Urinary bladder (tissue), 4 donors: ENCODE results near the gene ASAP2. TPM values are rescaled to one million over a fixed set of nuclear protein-coding genes. Genes with fewer than 3 reads are reported as not detected.
A peak's percentile ranks its signal among the peaks of the same experiment; 100 is the strongest.

ENCODE experiments used
- DNase-seq: peaks from one replicate; pipeline ENCODE4 v3.0.0-alpha.2; 2015; ENCODE audit errors: extremely low spot score
- H3K27ac ChIP-seq: one replicate; pipeline ENCODE4 v1.5.1; 2013; ENCODE audit warnings: low read depth, mild to moderate bottlenecking, moderate library complexity
- H3K36me3 ChIP-seq: one replicate; pipeline ENCODE4 v1.6.1; 2013; ENCODE audit warnings: mild to moderate bottlenecking, moderate library complexity; ENCODE audit not compliant: insufficient read depth
- H3K4me1 ChIP-seq: one replicate; pipeline ENCODE4 v1.6.1; 2013; ENCODE audit warnings: mild to moderate bottlenecking, moderate library complexity; ENCODE audit not compliant: insufficient read depth
- H3K4me3 ChIP-seq: one replicate; pipeline ENCODE4 v1.5.1; 2013; ENCODE audit warnings: low read depth, low read length
- WGBS: extraction: QIAGEN DNeasy Blood & Tissue Kit; methylation state at CpG from one replicate; pipeline ENCODE4 v1.1.7; 2013; 5-methylcytosine and 5-hydroxymethylcytosine counted together
- polyA plus RNA-seq: library from polyadenylated mRNA; stranded (reverse); fragments of 200-250 nt; gene quantifications from one replicate; pipeline ENCODE4 v1.2.3, GENCODE V29; 2013
- total RNA-seq: library from RNA; depleted of rRNA; stranded (reverse); fragments of >200 nt; gene quantifications from one replicate; pipeline ENCODE4 v1.2.3, GENCODE V29; 2014
- donor health status: healthy with polysubstance abuse.
- donor health status: healthy.

ASAP2 gene
- total and polyA plus RNA-seq, 2 donors = 10.2 to 34.8 TPM

DNA sequence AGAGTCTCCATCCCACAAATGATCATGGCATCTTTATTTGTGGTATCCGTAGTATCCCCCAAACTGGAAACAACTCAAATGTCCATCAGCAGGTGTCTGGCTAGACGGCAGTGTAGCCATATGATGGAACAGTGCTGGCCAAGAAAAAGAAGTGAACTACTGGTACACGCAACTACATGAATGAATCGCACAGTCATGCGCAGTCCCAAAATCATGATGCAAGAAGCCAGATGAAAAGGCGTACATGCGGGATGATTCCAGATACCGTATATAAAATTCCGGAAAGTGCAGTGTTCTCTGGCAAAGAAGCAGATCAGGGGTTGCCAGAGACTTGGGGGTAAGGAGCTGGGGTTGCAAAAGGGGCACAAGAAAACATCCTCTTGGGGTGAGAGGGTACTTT is 102.5 kb downstream of the ASAP2 start:
- H3K4me1 ChIP-seq = no peaks in the 10 kb centered on the region
- 96% methylated on average over 9 of the region's 9 CpGs for WGBS
- no peak overlapping the region for H3K4me3 ChIP-seq
- H3K36me3 ChIP-seq = no peaks in the 10 kb centered on the region
- DNase-seq = no peak
- H3K27ac ChIP-seq = no peak overlapping the region

DNA sequence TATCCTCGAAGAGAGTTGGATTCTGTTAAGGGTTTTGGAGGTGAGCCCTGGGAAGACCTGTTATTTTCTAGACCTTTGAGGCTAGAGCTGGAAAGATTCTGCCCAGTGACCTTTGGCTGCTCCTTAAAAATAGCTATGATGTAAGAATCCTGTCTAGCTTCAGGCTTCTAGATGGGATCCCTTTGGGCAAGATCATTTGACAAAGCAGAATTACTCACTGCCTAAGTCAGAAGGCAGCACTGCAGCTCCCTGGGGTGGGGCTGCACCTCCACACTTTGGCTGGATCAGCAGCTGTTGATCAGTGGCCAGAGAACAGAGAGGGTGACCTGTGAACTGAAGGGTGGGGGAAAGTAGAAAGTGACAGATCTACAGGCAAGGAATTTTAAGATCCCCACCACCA is 103.8 kb downstream of the ASAP2 start:
- WGBS = 22% methylated on average over 1 of the region's 1 CpG
- Histone ChIP-seq H3K4me1 (no peaks in the 10 kb centered on the region), H3K36me3 (no peaks in the 10 kb centered on the region), H3K4me3 (no peak overlapping the region), H3K27ac (peak overlapping the region; percentile 69)
- no peak for DNase-seq

DNA sequence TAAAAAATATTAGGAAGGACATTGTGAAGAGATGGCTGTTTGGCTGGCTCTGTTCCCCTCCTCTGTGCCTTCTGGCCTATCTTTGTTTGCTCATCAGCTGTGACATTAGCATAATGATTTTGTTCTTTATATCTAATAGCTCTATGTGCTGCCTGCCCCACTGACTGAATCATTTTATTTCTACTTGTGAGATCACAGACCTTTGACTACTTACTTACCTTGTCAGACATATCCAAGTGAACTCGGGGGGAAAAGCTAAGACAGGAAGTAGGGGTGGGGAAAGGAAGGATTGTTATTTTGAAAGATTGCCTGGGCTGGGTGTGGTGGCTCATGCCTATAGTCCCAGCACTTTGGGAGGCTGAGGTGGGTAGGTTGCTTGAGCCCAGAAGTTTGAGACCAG is 104.2 kb downstream of the ASAP2 start:
- Histone ChIP-seq H3K27ac (peak overlapping the region; percentile 69), H3K4me1 (no peaks in the 10 kb centered on the region), H3K36me3 (no peaks in the 10 kb centered on the region), H3K4me3 (no peak overlapping the region)
- 20% methylated on average over 1 of the region's 1 CpG for WGBS
- DNase-seq = no peak

DNA sequence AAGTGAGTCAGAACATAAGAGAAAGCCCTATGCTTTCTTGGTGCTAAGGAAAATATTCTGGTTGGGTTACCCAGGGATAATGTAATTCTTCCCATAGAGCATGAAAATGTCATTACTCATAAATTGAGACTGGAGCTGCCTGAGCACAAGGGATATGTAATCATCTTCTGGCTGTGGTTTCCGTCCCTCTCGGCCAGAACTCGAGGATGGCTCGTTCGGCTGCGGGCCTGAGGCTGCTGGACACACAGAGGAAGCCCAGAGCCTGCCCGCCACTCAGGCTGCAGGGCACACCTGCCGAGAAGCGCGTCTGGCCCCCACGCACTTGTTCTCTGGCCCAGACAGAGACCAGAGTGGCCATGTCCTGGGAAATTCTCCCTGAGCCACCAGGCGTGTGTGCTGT is 104.9 kb downstream of the ASAP2 start:
- WGBS = 21% methylated on average over 12 of the region's 12 CpGs
- H3K27ac ChIP-seq = no peak overlapping the region
- H3K36me3 ChIP-seq = no peaks in the 10 kb centered on the region
- no peak for DNase-seq
- no peaks in the 10 kb centered on the region for H3K4me1 ChIP-seq
- H3K4me3 ChIP-seq = no peak overlapping the region

DNA sequence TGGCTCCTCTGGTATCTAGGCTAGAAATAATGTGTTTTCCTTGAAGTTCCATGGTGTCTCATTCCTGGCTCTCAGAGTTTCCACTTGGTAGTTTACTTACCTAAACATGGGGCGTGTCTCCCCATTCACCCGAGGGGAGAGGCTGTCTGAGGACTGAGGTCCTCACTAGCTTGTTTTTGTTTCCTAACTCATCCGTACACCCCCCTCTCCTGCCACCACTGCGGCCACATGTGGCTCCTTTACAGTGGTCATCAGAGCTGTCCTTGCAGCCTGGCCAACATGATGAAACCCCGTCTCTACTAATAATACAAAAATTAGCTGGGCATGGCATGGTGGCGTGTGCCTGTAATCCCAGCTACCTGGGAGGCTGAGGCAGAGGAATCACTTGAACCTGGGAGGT is 106.0 kb downstream of the ASAP2 start:
- no peak for DNase-seq
- H3K27ac ChIP-seq = no peak overlapping the region
- no peak overlapping the region for H3K4me3 ChIP-seq
- no peaks in the 10 kb centered on the region for H3K36me3 ChIP-seq
- H3K4me1 ChIP-seq = no peaks in the 10 kb centered on the region
- WGBS = 94% methylated on average over 6 of the region's 6 CpGs

DNA sequence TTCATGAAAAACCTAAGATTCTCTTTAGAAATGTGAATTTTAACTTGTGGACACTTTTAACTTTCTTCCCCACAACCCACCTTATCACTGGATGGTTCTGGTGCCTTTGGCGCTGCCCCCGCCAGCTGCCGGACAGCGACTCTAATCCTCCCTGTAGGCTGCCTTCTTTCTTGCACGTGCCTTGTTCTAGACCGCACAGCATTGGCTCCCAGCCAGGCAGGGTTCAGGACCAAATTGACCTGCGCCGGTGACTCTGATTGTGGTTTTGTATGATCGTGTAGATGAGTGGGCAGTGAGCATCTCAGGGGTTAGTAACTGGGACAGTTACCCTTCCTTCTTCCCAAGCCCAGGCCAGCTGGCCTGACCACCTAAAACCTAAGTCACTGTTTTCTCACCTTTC is 106.8 kb downstream of the ASAP2 start:
- no peaks in the 10 kb centered on the region for H3K36me3 ChIP-seq
- DNase-seq = no peak
- H3K27ac ChIP-seq = no peak overlapping the region
- 91% methylated on average over 9 of the region's 9 CpGs for WGBS
- no peaks in the 10 kb centered on the region for H3K4me1 ChIP-seq
- no peak overlapping the region for H3K4me3 ChIP-seq

DNA sequence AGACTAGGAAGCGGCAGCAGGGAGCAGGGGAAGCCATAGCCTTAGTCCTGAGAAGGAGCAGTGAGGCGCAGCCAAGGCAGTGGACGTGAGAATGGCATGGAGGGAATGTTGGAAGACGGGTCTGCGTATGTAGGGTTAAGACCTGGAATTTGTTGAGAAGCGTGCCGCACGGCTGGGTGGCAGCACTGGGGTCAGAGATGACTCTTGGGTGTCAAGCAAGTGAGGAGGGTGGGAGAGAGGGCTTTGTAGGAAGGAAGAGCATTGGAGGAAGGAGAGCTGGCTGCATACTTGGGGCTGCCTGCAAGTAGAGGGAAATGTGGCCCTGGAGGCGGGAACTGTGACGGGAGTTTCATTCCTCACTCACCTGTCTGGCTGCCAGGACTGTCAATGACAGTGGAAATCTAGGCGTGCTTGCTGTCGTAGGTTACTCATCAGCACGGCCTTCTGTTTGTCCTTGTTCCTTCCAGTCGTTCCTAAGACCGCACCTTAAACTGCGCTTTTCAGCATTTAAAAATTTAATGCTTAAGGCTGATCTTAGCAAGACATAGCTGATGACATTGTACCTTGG is 108.8 kb downstream of the ASAP2 start:
- DNase-seq = no peak
- no peak overlapping the region for H3K4me3 ChIP-seq
- no peaks in the 10 kb centered on the region for H3K36me3 ChIP-seq
- no peak overlapping the region for H3K27ac ChIP-seq
- H3K4me1 ChIP-seq = no peaks in the 10 kb centered on the region
- WGBS = 92% methylated on average over 16 of the region's 16 CpGs

DNA sequence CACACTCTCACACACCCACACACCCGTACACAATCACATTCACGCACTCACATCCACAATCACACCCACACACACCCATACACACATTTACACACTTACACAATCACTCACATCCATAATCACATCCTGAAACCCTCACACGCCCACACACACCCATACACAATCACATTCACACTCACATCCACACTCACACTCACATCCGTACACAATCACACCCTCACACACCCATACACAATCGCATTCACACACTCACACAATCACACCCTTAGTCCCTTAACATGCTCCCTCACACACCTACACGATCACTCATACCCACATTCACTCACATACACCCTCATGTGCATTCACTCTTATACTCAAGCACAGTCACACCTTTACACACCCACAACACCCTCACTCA is 110.9 kb downstream of the ASAP2 start:
- Histone ChIP-seq H3K4me3 (no peak overlapping the region), H3K4me1 (no peaks in the 10 kb centered on the region), H3K27ac (no peak overlapping the region), H3K36me3 (no peaks in the 10 kb centered on the region)
- no peak for DNase-seq
- WGBS = 94% methylated on average over 6 of the region's 6 CpGs

DNA sequence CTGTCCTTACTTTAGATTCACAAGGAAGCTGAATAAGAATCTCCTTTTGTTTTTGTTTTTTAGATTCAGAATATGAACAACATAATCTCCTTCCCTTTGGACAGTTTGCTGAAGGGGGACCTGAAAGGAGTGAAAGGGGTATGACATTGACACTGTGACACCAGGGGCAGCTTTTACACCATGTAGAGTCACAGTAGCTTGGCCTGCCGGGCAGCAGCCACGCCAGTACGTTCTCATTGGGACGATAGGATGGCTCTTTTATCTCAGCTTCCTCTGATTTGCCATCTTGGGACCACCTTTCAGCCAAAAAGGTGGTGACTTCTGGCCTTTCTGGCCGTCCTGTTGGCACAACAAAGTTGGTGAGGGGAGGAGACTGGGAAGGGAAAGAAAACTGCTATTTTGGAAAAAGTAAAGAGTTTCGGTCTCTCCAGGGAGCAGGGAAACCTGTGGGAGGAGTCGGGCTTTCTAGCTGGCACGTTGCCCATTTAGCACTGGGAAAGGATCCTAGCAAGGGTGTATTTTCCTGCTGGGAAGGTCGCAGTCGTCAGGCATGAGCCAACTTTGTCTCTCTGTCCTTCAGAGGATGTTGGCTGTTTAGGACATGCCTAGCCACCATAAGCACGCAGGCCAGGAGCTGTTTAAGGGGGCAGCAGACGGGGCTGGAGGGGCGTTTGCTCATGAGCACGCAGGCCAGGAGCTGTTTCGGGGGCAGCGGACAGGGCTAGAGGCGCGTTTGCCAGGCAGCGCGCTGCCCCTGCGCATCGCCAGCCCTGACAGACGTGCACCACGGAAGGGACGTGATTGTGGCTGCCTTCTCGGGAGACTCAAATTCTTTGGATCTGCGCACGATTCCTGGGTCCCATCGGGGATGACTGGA is 112.1 kb downstream of the ASAP2 start:
- WGBS = 69% methylated on average over 29 of the region's 29 CpGs
- Histone ChIP-seq H3K27ac (no peak overlapping the region), H3K36me3 (no peaks in the 10 kb centered on the region), H3K4me3 (no peak overlapping the region), H3K4me1 (no peaks in the 10 kb centered on the region)
- no peak for DNase-seq

DNA sequence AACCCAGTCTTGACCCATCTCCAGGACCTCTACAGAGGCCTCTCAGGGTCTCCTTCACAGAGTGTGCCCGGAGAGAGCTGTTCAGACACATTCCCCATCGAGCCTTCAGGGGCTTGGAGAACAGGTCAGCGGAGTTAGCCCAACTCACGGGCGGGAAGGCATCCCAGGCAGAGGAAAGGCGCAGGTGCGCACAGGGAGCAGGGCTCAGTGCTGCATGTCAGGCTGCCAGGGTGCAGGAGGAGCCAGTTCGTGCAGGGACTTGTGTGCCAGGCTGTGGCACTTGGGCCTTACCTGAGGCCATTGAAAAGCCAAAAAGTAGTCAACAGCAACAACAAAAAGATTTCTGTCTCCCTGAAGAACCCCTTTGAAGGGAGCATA is 112.7 kb downstream of the ASAP2 start:
- no peak for DNase-seq
- H3K27ac ChIP-seq = no peak overlapping the region
- no peaks in the 10 kb centered on the region for H3K4me1 ChIP-seq
- no peak overlapping the region for H3K4me3 ChIP-seq
- no peaks in the 10 kb centered on the region for H3K36me3 ChIP-seq
- 92% methylated on average over 8 of the region's 8 CpGs for WGBS

DNA sequence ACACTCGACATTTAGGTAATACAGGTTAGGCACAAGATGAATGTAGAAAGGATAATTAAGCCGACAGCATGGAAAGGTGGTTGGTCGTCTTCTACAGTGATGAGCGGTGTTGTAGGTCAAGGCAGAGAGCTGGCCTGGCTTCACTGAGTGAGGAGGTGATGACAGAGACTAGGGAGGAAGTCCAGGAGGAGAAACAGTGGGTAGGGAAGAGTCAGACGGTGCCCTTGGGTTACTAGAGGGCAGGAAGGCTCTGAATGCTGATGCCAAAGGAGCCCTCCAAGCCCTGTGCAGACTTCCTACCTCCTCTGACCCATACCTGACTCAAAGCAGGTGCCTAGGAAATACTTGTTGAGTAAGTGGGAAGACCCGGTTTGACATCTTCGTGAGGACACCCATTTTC is 116.0 kb downstream of the ASAP2 start:
- Histone ChIP-seq H3K36me3 (no peaks in the 10 kb centered on the region), H3K4me1 (no peaks in the 10 kb centered on the region), H3K4me3 (no peak overlapping the region), H3K27ac (no peak overlapping the region)
- WGBS = 94% methylated on average over 7 of the region's 7 CpGs
- no peak for DNase-seq

DNA sequence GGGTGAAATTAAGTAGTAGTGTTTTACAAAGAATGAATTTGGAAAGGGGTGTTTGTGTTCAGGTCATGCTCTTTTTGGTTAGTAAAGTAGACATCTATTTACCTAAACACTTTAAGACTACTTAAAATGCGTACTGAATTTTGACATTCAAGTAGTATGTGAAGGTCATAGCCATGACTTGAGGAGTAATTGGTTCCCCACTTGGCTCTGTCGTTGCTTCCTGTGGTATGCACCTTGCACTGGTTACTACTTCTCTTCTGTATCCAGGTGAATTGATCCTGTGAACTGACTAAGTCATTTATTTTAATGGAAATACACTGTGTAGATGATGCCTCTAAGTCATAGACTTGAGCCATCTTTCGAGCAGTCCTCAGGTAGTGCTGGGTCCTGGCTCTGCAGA is 118.8 kb downstream of the ASAP2 start:
- DNase-seq = no peak
- H3K27ac ChIP-seq = no peak overlapping the region

DNA sequence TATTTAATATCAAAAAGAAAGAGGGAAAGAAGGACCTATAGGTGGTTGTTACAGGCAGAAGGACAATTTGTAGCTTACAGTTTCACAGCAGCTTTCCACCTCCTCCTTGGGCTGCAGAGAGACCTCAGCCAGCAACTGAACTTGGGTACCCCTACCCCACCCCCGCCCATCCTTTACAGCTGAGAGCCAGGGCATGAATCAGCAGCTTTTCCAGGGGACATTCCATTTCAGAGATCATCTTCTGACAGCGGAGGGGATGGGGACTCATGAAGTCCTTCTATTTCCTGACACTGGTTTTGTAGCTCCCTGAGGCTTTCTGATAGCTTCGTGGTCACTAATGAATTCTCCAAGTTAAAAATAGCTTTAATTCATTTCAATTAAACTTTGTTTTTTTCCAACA is 120.4 kb downstream of the ASAP2 start:
- 61% methylated on average over 3 of the region's 3 CpGs for WGBS

More for the DNA sequence above, 118.8 kb downstream of the ASAP2 start:
- no peaks in the 10 kb centered on the region for H3K4me1 ChIP-seq
- no peak overlapping the region for H3K4me3 ChIP-seq
- 93% methylated on average over 3 of the region's 3 CpGs for WGBS
- H3K36me3 ChIP-seq = no peaks in the 10 kb centered on the region

DNA sequence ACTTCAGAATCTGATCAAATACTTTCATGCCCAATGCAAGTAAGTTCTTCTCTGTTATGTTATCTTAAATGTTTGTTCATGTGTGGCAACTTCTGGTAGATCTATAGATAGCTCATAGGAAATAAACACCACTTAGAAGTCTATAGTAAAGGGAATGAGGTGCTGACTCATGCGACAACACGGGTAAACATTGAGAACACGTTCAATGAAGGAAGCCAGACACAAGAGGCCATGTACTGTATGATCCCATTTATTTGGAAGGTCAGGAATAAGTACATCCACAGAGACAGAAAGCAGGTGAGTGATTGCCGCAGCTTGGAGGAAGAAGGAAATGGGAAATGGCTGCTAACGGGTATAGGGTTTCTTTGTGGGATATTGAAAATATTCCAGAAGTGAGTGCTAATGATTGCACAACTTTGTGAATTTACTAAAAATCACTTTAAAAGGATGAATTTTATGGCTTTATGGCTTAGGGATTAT is 121.3 kb downstream of the ASAP2 start:
- Histone ChIP-seq H3K4me1 (no peaks in the 10 kb centered on the region), H3K36me3 (no peaks in the 10 kb centered on the region), H3K27ac (no peak overlapping the region), H3K4me3 (no peak overlapping the region)
- DNase-seq = no peak
- WGBS = 71% methylated on average over 5 of the region's 5 CpGs

More for the DNA sequence above, 120.4 kb downstream of the ASAP2 start:
- Histone ChIP-seq H3K4me3 (no peak overlapping the region), H3K4me1 (no peaks in the 10 kb centered on the region), H3K27ac (no peak overlapping the region), H3K36me3 (no peaks in the 10 kb centered on the region)
- DNase-seq = no peak
